ENCODE data around the gene ANTXR1.
A peak's percentile ranks its signal among the peaks of the same experiment; 100 is the strongest.

ANTXR1 gene

DNA sequence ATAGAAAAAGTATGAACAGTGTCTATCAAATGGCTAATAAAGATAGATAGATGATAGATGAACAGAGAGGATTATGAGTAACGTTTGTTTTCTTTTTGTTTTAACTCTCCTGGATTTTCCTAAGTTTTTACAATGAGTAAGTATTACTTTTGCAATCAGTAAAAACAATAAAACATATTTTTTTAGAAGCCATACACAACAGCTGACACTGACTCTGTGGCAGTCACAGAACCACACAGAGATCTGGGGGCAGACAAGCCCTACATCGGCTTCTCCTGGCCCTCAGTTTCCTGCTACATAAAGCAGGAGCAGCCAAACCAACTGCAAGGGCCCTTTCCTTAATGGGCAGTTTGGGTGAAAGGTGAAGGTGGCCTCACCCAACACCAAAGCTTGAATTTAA is 63.6 kb downstream of the ANTXR1 start:
- no peak for DNase-seq

DNA sequence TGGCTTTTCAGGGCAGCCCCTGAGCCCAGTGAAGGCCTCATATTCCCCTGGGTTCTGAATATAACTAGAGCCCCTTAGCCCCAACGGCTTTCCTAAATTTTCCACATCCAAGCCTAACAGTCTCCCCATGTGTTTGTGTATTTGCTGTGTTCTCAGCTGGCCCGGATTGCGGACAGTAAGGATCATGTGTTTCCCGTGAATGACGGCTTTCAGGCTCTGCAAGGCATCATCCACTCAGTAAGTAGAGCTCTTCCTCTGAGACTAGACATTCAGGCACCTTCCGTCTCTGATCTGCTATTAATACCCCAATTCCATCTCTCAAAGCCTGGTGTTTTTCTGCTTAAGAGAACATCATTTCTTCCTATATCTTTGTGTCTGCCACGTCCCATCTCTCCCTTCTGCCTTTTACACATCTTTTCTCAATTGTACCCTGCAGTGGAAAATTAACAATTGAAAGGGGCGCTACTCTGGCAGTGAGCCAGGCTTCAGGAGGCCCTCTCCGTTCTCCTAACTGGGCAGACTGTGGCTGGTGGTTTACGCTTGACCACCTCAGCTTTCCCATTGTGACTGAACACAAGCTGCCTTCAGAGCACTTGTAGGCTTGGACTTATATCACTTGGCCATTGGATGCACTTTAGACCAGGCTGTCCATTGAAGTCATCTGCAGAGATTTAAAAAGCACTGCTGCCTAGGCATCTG is 64.4 kb downstream of the ANTXR1 start:
- no peak for DNase-seq

DNA sequence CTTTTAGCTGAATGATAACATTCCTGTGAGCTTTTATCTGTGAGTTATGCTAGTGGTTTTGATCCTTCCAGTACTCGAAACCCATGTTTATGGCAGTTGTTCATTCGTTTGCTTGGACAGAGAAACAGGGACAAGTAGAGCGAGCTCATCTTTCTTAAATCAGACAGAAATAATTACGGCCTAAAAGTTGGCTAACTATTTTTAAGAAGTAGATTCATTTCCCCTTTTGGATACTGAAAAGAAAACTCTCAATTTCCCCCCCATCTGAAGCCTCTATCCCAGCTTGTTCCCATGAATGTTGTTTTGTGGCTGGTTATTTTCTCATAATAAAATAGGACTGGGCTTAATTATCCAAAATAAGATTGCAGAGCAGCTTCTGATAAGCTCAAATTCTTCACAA is 67.1 kb downstream of the ANTXR1 start:
- no peak for DNase-seq

DNA sequence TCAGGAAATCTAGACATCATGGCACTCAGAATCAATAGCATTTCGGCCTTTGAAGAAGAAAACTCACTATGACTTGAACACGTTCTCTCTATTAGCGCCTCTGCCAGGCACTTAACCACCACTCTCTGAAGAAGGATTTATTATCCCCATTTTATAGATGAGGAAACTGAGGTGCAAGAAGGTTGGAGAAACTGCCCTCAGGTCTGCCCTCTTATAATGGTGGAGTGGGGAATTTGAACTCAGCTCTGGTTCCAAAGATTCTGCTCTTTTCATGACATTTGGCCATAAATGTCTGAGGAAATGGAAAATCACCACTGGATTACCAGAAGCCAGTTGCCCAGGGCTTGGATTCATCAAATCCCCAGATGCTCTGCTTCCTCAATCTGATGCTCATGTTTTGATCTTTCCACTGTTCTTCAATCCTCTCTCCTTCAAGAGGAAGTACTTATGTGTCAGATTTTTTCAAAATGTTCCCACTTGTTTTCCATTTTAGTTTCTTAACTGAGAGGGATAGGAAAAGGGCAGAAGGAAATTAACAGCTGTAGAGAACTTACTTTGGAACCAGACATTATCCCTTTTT is 68.1 kb downstream of the ANTXR1 start:
- DNase-seq = no peak

DNA sequence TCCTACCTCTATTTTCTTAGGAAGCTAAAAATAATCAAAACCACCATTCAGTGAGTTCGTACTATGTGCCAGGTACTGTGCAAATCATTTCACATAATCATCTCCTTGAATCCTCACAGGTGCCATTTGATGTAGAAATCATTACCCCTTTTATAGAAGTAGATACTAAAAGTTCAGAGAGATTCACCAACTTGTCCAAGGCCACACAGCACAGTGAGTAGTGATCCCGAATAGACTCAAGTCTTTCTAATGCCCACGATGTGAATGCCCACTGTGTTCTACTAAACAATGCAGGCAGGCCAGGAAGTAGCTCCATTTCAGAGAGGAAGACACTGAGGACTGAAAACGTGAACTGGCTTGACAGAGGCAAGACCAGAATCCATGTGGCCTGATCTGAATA is 68.8 kb downstream of the ANTXR1 start:
- no peak for DNase-seq

DNA sequence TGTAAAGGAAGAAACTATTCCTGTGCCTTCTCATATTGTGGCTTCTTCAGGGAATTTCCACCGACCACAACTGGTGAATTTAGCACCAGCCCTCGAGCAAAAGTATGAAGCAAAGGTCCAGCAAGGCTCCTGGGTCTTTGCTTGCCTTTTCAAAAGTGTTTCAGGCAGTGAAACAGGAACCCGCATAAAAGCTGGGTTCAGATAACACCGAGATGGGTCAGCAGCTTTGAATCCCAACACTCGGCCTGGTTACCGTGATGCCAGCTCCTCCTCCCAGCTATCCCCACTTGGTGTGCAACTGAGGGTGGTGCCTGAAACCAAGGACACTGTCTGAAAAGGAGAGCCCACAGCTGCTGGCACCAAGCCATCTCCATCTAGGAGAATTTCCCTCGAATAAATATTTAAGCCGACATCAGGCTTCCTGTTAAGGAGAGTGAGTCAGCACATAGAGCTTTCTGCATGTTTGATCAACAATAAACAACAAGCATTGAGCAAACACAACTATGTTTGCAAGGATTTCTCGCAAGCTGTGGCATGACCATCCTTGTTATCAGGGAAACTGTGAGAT is 69.5 kb downstream of the ANTXR1 start:
- DNase-seq = peak; percentile 83

DNA sequence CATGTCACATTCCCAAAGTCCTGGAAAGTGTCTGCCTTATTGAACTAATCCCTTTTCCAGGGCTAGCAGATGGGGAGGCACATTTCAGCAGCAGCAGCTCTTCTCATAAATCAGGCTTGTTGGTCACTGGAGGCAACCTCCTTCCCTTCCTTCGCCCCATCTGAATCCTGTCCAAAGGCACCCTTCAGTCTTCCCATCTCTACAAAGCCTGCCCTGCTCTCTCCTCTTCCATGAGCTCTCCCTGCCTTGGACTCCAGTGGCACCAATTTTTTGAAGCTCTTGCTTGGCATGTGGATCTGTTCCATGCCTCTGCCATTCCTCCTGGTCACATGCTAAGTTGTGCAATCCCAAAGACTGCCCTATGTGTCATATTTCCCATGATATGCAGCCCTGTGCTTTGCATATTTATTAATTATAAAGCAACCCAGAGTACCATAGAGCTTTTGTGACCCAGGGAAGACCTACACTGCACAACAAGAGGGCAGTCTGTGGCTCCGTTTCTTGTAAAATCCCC is 70.3 kb downstream of the ANTXR1 start:
- no peak for DNase-seq

DNA sequence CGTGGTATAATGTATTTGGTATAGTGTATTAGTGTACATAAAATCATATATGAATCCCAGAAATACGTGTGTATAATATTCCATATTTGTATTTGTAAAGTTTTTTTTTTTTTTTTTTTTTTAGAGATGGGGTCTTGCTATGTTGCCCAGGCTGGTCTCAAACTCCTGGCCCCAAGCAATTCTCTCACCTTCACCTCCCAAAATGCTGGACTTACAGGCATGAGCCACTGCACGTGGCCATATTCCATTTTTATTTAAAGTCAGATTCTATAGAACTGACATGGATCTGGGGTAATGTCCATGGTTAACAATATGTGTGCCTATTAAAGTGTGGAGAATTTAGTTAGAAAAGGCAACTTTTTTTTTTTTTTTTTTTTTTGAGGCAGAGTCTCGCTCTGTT is 71.5 kb downstream of the ANTXR1 start:
- DNase-seq = no peak

DNA sequence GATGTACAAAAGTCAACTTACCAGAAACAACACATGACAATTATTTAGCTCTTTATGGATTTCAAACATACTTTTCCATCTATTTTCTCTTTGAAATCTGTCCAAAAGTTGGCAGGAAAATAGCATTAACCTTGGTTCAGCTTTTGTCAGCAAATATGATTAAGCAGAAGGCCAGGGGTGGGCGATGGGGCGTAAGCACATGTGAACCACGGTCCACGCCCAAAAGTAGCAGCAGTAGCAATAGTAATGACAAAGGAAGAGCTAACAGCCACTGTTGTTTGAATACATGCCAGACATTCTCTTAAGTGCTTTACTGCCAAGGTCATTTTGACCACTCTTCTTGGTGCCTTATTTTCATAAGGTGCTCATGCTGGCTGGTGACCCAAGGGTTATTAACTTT is 73.5 kb downstream of the ANTXR1 start:
- no peak for DNase-seq

DNA sequence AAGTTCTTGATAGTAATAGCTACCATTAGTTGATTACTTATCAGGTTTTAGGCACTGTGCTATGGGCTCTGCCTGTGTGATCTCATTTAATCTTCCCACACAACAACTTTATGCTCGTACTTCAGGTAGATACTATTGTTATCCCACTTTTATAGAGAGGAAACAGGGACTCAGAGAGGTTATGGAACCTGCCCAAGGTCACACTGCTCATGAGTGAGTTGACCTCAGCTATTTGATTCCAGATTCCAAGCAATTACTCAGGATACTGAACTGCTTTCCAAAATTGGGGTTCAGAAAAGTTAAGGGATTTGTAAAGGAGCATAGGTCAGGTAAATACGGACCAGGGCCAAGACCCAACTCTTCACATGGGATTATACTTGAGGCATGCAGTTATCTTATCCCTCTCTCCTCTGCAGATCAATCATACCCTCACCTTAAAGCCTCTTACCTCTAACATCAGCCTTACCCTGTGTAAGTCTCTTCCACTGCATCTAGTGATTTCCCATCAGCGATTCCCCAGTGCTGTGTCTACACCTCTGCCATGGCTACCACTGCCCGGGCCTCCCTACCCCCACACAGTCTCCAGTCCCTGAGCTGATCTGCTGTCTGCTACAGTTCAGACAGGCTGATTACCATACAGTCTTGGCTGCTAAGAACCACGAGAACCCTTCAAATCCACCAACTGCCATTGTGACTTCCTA is 74.4 kb downstream of the ANTXR1 start:
- no peak for DNase-seq

DNA sequence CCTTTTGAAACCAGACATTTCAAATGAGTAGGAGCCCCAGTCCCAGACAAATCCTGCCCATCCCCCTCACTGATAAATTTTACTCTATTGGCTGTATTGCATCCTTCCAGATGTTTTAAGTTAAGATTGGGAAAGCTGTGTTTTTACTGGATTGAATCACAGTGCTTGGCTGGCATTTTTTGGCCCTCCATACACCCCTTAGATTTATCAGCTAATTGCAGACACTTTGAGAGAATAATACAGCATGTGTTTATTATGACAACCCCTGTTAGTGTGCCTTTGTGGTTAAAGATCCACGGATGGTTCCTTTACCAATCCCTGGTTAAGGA is 74.9 kb downstream of the ANTXR1 start:
- peak; percentile 70 for DNase-seq

DNA sequence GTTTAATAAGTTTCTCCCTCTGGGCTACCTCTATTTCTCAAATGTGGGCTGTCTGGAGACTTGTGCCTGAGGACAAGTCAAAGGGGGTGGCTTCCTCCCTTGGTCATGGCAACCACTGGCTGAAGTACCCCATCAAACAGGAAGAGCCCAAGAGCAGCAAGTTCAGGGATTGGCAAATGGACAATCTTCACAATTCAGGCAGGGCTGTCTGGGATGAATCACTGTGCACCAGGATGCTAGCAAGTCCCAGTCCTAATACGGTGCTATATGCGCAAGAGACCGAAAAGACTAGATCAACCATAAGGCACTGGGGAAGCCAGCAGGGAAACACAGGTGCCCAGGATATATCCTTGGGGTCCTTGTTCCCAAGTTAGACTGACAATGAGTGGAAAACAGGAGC is 75.5 kb downstream of the ANTXR1 start:
- DNase-seq = no peak

DNA sequence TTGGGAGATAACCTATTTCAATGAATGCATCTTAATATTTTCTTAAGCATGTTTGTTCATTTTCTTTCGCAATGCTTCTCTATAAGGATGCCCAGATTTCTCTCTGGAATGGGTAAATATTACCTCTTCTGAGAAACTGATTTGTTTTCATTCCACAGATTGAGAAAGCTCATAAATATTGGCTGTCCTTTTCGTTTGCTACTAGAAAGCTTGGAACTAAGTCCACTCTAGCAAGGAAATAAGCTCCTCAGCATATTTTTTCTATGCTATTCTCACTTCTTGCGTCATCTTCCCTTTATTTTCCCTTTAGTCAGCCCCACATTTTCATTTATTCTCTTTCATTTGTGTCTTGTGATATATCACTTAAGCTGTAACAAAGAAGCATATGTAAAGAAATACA is 76.3 kb downstream of the ANTXR1 start:
- DNase-seq = peak; percentile 50

DNA sequence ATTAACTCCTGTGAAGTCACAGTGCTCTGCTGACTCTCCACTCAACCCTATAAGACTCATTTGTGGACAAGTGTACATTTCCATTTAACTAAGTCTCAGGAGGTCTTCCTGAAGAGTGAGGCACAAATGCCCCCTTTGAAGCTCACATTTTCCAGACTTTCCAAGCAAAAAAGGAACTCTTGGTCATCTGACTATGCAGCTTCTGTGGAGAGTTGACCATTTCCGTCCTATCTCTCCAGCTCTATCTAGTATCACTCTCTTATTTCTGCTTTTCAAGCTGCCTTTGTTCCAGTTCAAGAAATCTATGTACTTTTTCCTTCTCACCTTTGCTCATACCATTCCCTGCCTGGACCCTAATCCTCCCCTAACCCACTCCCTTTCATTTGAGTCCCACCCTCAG is 77.0 kb downstream of the ANTXR1 start:
- DNase-seq = no peak

DNA sequence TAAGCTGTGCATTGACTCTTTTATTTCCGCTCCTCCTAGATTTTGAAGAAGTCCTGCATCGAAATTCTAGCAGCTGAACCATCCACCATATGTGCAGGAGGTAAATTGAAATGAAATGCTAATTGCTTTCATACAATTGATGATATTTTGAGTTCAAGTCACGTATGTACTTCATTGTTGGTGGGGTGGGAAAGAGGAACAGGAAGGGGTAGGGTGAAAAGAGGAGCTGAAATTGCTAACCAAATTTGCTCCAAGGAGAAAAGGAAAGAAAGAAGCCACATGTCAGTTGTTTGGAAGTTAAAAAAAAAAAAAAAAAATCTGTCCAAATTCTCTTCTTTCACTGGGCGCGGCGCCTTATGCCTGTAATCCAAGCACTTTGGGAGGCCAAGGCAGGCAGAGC is 77.8 kb downstream of the ANTXR1 start:
- DNase-seq = no peak

DNA sequence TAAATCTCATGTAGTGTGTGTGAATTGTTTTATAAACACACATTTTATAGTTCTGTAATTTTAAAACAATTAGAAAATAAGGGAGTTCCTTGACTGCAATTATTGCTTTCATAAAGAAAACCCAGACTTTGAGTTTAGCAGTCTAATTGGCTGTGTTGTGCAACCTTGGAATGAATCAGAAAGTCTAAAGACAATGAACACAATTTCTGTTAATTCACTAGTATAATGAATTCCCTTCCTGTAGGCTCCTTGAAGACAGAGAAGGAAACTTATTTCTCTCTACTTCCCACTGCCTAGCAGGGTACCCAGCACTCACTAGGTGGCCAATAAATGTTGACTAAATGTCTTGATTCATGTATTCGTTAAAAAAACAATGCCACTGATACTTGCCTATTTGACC is 79.9 kb downstream of the ANTXR1 start:
- DNase-seq = no peak

DNA sequence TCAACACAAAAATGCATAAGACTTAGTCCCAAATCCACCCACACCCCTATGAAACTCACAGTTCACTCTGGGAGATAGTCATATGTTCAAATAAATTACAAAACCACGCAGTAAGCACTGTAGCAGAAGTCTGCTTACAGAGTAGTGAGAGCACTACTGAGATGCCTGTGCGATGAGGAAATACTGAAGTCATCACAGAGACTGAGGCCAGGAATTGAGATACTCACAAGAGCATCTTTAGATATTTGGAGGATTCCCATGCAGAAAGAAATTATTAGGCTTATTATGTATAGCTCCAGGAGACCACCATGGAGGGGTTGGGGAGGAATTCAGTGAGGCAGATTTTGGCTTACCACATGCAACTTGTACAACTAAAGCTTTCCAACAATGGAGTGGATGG is 82.3 kb downstream of the ANTXR1 start:
- peak; percentile 78 for DNase-seq

DNA sequence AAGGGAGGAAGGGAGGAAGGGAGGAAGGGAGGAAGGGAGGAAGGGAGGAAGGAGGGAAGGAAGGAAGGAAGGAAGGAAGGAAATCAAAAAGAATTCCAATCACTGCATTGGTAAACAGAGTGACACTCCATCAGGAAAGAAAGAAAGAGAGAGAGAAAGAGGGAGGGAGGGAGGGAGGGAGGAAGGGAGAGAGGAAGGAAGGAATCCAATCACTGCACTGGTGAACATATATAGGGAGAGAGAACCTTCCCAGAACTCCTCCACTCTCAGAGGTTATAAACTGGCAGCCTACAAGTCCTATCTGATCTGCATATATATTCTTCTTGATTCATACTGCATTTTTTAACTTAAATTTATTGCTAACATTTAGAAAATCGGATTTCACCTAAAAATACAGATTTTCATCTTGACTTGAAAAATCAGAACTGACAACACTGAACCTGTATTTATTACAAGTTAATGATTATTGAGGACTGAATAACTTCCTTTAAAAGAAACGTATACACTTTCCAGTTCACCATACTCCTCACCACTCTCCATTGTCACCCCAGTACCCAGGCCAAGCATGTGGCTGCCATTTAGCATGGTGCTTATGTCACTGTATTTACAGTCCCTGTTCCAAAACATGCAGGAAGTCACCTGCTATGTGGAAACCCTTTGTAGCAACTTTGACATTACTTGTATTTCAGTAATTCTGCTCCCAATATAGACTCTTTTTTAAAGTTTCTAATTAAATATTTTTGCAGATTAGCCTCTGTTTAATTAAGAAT is 83.5 kb downstream of the ANTXR1 start:
- DNase-seq = no peak

DNA sequence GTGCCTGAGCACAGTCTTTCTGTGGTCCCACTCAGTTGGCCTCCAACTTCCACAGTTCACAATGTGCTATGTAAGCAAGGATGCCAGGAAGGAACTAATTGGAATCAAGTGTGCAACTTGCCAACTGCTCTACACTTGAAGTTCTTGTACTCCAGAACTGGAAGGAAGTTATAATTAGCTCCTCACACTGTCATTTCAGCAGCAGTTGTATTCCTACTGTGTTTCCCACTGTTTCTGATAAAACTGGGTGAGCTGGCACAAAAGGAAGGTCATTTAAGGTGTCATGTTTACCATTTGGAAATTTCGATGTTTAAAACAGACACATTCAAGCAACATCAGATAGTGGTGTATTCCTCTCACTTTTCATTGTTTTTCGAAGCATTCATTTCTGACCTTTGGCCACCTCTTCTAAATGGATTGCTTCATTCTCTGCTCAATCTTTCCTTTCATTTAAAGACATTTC is 84.2 kb downstream of the ANTXR1 start:
- DNase-seq = no peak

DNA sequence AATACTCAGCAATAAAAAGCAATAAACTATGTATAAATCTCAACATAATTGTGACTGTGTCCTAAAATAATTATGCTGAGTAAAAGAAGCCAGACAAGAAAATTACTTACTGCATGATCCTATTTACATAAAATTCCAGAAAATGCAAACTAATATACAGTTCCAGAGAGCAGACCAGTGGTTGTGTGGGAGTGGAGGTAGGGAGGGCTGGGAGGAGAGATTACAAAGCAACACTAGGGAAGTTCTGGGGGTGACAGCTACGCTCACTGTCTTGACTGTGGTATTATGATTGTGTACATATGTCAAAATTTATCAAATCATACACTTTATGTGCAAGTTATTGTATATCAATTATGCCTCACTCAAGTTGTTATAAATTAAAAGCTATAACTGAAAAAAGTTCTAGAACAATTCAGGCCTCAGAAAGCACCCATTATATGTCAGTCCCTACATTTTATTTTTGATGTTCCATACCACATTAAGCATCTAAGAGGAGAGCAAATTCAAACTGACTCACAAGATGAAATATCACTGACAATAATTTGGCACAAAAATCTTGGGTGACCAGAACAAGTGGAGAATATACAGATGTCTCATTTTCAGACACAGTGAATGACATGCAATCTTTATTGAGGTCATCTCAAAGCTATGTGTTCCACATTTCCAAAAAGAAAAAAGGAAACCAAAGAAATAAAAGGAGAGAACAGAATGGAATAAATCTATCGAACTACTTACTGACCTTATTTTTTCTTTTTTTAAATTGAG is 85.1 kb downstream of the ANTXR1 start:
- DNase-seq = no peak

DNA sequence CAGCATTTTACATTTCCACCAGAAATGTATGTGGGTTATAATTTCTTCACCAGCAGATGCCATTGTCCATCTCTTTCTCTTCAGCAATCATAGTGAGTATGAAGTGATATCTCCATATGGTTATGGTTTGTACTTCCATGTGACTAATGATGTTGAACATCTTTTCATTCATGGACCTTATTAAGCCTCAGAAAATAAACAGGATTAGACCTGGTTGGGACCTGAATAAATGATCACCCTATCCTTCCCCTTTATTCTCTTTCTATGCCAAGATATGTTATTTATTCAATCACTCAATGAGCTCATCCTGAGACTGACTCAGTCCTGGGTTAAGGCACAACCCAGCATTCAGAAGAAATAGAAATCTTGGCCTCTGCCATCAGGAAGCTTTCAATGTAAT is 86.6 kb downstream of the ANTXR1 start:
- DNase-seq = peak; percentile 68

DNA sequence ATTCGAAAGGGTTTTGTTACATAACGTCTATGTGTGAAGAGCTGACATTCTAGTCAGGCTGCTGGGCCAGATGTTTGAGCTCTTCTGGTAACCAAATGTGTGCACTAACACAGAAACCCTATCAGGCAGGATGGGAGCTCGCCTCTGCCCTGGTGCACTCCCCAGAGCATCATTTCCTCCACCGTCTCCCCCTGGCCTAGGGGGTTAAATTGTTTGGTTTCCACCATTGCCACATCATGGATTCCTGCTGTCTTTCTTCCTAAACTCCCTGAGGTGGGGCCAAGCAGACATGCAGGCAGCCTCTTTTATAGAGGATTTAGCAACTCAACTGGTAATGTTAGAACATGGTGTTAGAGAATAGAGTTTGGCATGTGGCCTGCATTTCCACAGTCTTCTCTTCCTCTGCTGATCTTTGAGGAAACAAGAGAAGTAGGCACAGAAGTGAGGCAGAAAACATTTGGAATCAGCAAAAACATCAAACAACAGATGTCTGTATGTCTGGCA is 87.3 kb downstream of the ANTXR1 start:
- peak; percentile 58 for DNase-seq

Measured in fibroblast of skin of right quadriceps (primary cell).